GM12872 (cell line): ENCODE results near the gene LRRC26.

Source experiments
- CTCF ChIP-seq: IDR thresholded peaks from 3 replicates; pipeline ENCODE4 v1.5.1; 2011; ENCODE audit warnings: low read depth, mild to moderate bottlenecking, low read length, moderate library complexity; ENCODE audit not compliant: insufficient read depth

LRRC26 gene

GRCh38 chr9:137202966-137203365 is 33.1 kb upstream of the LRRC26 start:
- no peak for TF ChIP-seq CTCF

- no peak for TF ChIP-seq CTCF
These were observed 31.5 kb upstream of the LRRC26 start for GRCh38 chr9:137201205-137201868.

GRCh38 chr9:137200311-137201204 is 30.7 kb upstream of the LRRC26 start, which contains the start of gene TPRN:
Gene TPRN (minus strand): TSS chr9:137200741. CDS start chr9:137200711, 30 bp downstream.
- TF ChIP-seq CTCF = no peak

GRCh38 chr9:137199411-137200121 is 29.7 kb upstream of the LRRC26 start:
- no peak for TF ChIP-seq CTCF

- no peak for TF ChIP-seq CTCF
These were observed 29.0 kb upstream of the LRRC26 start for GRCh38 chr9:137198902-137199283.

- no peak for TF ChIP-seq CTCF
These were observed 28.4 kb upstream of the LRRC26 start for GRCh38 chr9:137198051-137198901.
